GM06990 (cell line): ENCODE measurements around the gene YARS2.
"Not testable (repeated sequence)": the region's sequence is repeated elsewhere in the genome, so short reads cannot be mapped to it uniquely, and the experiment has no call there.

Experiments
- DNase-seq: peaks from one replicate; pipeline ENCODE4 v3.0.0-alpha.2; 2011; ENCODE audit not compliant: insufficient read length; ENCODE audit errors: extremely low read depth
- H3K27me3 ChIP-seq: replicated peaks from 2 replicates; pipeline ENCODE4 v1.6.0; 2011; ENCODE audit warnings: low read length; ENCODE audit not compliant: control insufficient read depth, insufficient read depth
- H3K36me3 ChIP-seq: 2 replicates; pipeline ENCODE4 v1.5.1; 2011; ENCODE audit warnings: low read length; ENCODE audit not compliant: control insufficient read depth, insufficient read depth
- H3K4me3 ChIP-seq: replicated peaks from 2 replicates; pipeline ENCODE4 v1.5.1; 2011; ENCODE audit warnings: low read depth, mild to moderate bottlenecking, control low read depth, low read length
- CTCF ChIP-seq: IDR thresholded peaks from 2 replicates; pipeline ENCODE4 v1.5.1; 2011; ENCODE audit warnings: low read length, control low read depth, mild to moderate bottlenecking, inconsistent platforms; ENCODE audit not compliant: insufficient read depth, poor library complexity, severe bottlenecking

The YARS2 gene

GRCh38 chr12:32702473-32702872, 53.2 kb downstream of the YARS2 start:
- no peak overlapping the region for H3K4me3 ChIP-seq
- H3K27me3 ChIP-seq, result no peaks in the 10 kb centered on the region

GRCh38 chr12:32699437-32699836, 56.3 kb downstream of the YARS2 start:
- not testable (repeated sequence) for DNase-seq, H3K27me3 ChIP-seq, H3K36me3 ChIP-seq, H3K4me3 ChIP-seq

More at GRCh38 chr12:32702473-32702872, 53.2 kb downstream of the YARS2 start:
- no peak for DNase-seq
- no peaks in the 10 kb centered on the region; the same call in 1 of the 2 replicates for H3K36me3 ChIP-seq
- TF ChIP-seq CTCF, result no peak

GRCh38 chr12:32698285-32698684, 57.4 kb downstream of the YARS2 start:
- H3K4me3 ChIP-seq, result no peak overlapping the region
- no peak for DNase-seq
- no peaks in the 10 kb centered on the region for H3K27me3 ChIP-seq
- TF ChIP-seq CTCF, result no peak
- no peaks in the 10 kb centered on the region for H3K36me3 ChIP-seq

GRCh38 chr12:32697445-32697844, 58.3 kb downstream of the YARS2 start:
- Histone ChIP-seq H3K27me3 (no peaks in the 10 kb centered on the region), H3K4me3 (no peak overlapping the region), H3K36me3 (no peaks in the 10 kb centered on the region)
- no peak for DNase-seq
- TF ChIP-seq CTCF, result no peak
